ENCODE measurements around the gene PHKG1. TPM values are rescaled to one million over a fixed set of nuclear protein-coding genes. Genes with fewer than 3 reads are reported as not detected.
"Not testable (repeated sequence)": the region's sequence is repeated elsewhere in the genome, so short reads cannot be mapped to it uniquely, and the experiment has no call there.

Gene PHKG1
- total RNA-seq, 1 donor from 2014 or later = 3.4 TPM

DNA sequence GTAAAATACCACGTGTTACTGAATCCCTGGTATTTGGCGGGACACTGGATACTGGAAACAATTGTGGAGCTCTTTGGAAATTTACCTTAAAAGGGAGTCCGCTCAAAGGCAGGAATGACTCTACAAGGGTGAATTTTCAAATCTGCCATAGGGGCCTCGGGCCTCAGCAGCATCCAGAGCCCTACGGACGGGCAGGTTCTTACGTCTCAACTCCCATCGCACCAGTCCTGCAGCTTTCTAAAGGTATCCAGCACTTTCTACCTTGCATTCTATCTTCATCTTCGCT lies 41.8 kb downstream of the PHKG1 start:
- intact Hi-C loops (cut with micrococcal nuclease) = loop anchor here (1.0 to 5.0 kb wide), 8 partner anchors 13 to 686 kb away; partner anchors contain the start of genes CHCHD2, LANCL2, MRPS17 and NIPSNAP2
- Mint-ChIP-seq H3K9me3 (no peaks in the 10 kb centered on the region), H3K4me3 (peak overlapping the region; percentile 88), H3K36me3 (ENCODE audit: low read depth) (peaks cover 39% of the 10 kb centered on the region), H3K27me3 (no peaks in the 10 kb centered on the region), H3K27ac (peak overlapping the region; percentile 88), H3K4me1 (peaks cover 27% of the 10 kb centered on the region)
- TF ChIP-seq, protein P1, sequence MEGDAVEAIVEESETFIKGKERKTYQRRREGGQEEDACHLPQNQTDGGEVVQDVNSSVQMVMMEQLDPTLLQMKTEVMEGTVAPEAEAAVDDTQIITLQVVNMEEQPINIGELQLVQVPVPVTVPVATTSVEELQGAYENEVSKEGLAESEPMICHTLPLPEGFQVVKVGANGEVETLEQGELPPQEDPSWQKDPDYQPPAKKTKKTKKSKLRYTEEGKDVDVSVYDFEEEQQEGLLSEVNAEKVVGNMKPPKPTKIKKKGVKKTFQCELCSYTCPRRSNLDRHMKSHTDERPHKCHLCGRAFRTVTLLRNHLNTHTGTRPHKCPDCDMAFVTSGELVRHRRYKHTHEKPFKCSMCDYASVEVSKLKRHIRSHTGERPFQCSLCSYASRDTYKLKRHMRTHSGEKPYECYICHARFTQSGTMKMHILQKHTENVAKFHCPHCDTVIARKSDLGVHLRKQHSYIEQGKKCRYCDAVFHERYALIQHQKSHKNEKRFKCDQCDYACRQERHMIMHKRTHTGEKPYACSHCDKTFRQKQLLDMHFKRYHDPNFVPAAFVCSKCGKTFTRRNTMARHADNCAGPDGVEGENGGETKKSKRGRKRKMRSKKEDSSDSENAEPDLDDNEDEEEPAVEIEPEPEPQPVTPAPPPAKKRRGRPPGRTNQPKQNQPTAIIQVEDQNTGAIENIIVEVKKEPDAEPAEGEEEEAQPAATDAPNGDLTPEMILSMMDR (IDR thresholded peaks at IDR 0.05) = no peak
- ATAC-seq (ENCODE audit: low read depth) (no peak), DNase-seq (no peak)
- CTCF ChIA-PET = interaction anchor here (1.2 kb wide), 1 partner anchor 14 kb away, joined by 5 read pairs; no protein-coding TSS in a partner anchor
- POLR2A ChIA-PET = interaction anchor here (0.7 to 1.6 kb wide), 18 partner anchors 9 to 1292 kb away, joined by 3 to 57 read pairs (median 4); partner anchors contain the start of genes CHCHD2, LANCL2, NIPSNAP2 and SEC61G

DNA sequence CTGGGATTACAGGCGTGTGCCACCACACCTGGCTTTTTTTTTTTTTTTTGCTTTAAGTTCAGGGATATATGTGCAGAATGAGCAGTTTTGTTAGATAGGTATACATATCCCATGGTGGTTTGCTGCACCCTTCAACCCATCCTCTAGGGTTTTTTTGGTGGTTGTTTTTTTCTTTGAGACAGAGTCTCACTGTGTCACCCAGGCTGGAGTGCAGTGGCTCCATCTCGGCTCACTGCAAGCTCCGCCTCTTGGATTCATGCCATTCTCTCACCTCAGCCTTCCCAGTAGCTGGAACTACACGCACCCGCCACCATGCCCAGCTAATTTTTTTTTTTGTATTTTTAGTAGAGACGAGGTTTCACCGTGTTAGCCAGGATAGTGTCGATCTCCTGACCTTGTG lies 44.0 kb downstream of the PHKG1 start:
- H3K27ac Mint-ChIP-seq; H3K4me3 Mint-ChIP-seq; ATAC-seq (ENCODE audit: low read depth); CTCF ChIA-PET; POLR2A ChIA-PET; H3K9me3 Mint-ChIP-seq; H3K27me3 Mint-ChIP-seq; intact Hi-C loops (cut with micrococcal nuclease); DNase-seq: not testable (repeated sequence)
- peaks cover 18% of the 10 kb centered on the region for H3K36me3 Mint-ChIP-seq (ENCODE audit: low read depth)
- H3K4me1 Mint-ChIP-seq = peaks cover 24% of the 10 kb centered on the region

DNA sequence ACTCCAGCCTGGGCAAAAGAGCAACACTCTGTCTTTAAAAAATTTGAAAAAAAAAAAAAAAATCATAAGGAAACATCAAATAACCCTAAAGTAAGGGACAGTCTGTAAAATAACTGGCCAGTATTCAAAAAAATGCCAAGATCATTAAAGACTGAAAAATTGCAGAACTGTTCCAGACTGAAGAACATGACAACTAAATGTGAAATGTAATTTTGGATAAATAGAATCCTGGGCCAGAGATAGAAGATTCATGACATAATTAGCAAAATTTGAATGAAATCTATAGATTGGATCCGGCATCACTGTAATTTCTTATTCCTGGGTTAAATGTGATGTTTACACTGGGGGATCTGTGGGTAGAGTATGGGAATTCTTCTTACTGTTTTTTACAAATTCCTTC lies 44.5 kb downstream of the PHKG1 start:
- Mint-ChIP-seq H3K27me3 (no peaks in the 10 kb centered on the region), H3K4me3 (no peak overlapping the region), H3K27ac (no peak overlapping the region), H3K9me3 (no peaks in the 10 kb centered on the region), H3K36me3 (ENCODE audit: low read depth) (peaks cover 13% of the 10 kb centered on the region), H3K4me1 (peaks cover 20% of the 10 kb centered on the region)
- ATAC-seq (ENCODE audit: low read depth) (no peak), DNase-seq (no peak)
- intact Hi-C loops (cut with micrococcal nuclease) = no loop called here
- CTCF ChIA-PET = no interaction called here
- POLR2A ChIA-PET = no interaction called here
- TF ChIP-seq, protein P1 (IDR thresholded peaks at IDR 0.05) = no peak

DNA sequence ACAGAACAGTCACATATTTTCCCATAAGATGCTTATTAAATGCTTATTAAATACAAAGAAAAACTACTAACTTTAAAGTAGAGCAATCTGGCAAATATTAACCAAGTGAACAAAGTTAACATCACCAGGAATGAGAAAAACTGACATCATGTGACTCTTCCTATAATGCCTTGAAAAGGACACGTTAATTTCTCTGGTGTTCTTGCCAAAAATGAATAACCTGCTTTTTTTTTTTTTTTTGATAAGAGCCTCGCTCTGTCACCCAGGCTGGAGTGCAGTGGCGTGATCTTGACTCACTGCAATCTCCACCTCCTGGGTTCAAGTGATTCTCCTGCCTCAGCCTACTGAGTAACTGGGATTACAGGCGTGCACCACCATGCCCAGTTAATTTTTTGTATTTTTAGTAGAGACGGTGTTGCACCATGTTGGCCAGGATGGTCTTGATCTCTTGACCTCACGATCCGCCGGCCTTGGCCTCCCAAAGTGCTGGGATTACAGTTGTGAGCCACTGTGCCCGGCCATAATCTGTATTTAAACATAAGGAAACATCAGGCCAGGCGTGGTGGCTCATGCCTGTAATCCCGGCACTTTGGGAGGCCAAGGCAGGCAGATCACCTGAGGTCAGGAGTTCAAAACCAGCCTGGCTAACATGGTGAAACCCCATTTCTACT lies 45.2 kb downstream of the PHKG1 start:
- intact Hi-C loops (cut with micrococcal nuclease) = not testable (repeated sequence)

DNA sequence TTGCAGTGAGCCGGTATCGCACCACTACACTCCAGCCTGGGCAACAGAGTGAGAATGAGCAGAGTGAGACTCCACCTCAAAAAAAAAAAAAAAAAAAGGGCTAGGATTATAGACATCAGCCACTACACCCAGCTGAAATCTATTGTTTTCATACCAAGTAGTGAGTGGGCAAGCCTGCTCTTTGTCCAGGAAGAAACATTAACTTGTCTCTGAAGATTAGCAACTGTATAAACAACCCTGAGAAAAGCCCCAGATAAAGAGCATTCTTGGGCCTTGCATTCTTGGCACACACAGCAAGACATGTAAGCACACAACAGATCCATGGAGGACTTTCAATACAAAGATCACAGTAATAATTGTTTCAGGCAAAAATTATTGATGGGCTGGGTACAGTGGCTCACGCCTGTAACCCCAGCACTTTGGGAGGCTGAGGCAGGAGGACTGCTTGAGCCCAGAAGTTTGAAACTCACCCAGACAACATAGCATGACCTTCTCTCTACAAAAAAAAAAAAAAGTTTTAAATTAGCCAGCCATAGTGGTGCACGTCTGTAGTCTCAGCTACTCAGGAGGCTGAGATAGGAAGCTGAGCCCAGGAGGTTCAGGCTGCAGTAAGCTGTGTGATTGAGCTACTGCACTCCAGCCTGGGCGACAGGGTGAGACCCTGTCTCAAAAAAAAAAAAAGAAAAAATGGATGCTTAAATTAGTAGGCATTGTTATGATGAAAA lies 45.9 kb downstream of the PHKG1 start:
- Mint-ChIP-seq H3K36me3 (ENCODE audit: low read depth) (peaks cover 3% of the 10 kb centered on the region), H3K9me3 (no peaks in the 10 kb centered on the region), H3K4me3 (no peak overlapping the region), H3K27me3 (no peaks in the 10 kb centered on the region), H3K27ac (no peak overlapping the region), H3K4me1 (peaks cover 12% of the 10 kb centered on the region)
- ChIA-PET POLR2A (no interaction called here), CTCF (interaction anchor here (0.6 kb wide), 1 partner anchor 667 kb away, joined by 3 read pairs; no protein-coding TSS in a partner anchor)
- DNase-seq (no peak), ATAC-seq (ENCODE audit: low read depth) (no peak)
- TF ChIP-seq, protein P1 (IDR thresholded peaks at IDR 0.05) = no peak
- intact Hi-C loops (cut with micrococcal nuclease) = no loop called here

More for the DNA sequence above, 45.2 kb downstream of the PHKG1 start:
- DNase-seq; H3K27me3 Mint-ChIP-seq; H3K27ac Mint-ChIP-seq; H3K4me3 Mint-ChIP-seq; POLR2A ChIA-PET; H3K9me3 Mint-ChIP-seq; ATAC-seq (ENCODE audit: low read depth); H3K36me3 Mint-ChIP-seq (ENCODE audit: low read depth): not testable (repeated sequence)
- H3K4me1 Mint-ChIP-seq = peaks cover 15% of the 10 kb centered on the region
- CTCF ChIA-PET = interaction anchor here (0.6 kb wide), 1 partner anchor 667 kb away, joined by 3 read pairs; no protein-coding TSS in a partner anchor

DNA sequence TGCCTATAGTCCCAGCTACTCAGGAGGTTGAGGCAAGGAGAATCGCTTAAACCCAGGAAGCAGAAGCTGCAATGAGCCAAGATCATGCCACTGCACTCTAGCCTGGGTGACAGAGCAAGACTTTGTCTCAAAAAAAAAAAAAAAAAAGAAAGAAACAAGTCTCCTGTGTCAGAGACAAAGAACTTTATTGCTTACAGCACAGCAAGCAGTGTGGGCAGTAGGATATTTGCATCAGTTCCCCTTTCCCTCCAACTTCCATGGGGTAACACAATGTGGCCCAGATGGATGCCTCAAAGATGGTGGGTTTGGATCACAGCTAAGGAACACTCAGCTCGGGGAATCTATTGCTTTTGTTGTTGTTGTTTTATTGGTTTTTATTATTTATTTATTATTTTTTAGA lies 47.0 kb downstream of the PHKG1 start:
- H3K27ac Mint-ChIP-seq; CTCF ChIA-PET; H3K27me3 Mint-ChIP-seq; ATAC-seq (ENCODE audit: low read depth); H3K36me3 Mint-ChIP-seq (ENCODE audit: low read depth); POLR2A ChIA-PET; DNase-seq; H3K4me3 Mint-ChIP-seq; intact Hi-C loops (cut with micrococcal nuclease); H3K9me3 Mint-ChIP-seq; H3K4me1 Mint-ChIP-seq: not testable (repeated sequence)
